AG04450 (cell line): ENCODE data around the gene CTBP1. TPM values are rescaled to one million over a fixed set of nuclear protein-coding genes. Genes with fewer than 3 reads are reported as not detected.

Experiments
- CTCF ChIA-PET: fragments of 300-600, 350-600 bp; formaldehyde crosslinking; extraction: SDS; loops from one replicate; lab custom pipeline; 2022; ENCODE audit warnings: antibody characterized with exemption, inconsistent platforms; lab: Charles Lee
- POLR2A ChIA-PET: fragments of 350-600 bp; formaldehyde crosslinking; extraction: SDS; loops from one replicate; lab custom pipeline; 2021; ENCODE audit warnings: antibody characterized with exemption, inconsistent platforms; lab: Yijun Ruan, JAX
- DNase-seq: peaks from one replicate; pipeline ENCODE4 v3.0.0-alpha.2; 2011; ENCODE audit warnings: low read depth, low spot score
- H3K27ac ChIP-seq: one replicate; pipeline ENCODE4 v1.5.1; 2012; ENCODE audit warnings: low read depth, low read length, control low read depth
- H3K27me3 ChIP-seq: one replicate; pipeline ENCODE4 v1.6.0; 2012; ENCODE audit warnings: low read length; ENCODE audit not compliant: control insufficient read depth, insufficient read depth
- H3K4me3 ChIP-seq: 2 replicates; pipeline ENCODE4 v1.5.1; 2011; ENCODE audit warnings: mild to moderate bottlenecking, low read depth, low read length, control low read depth
- H3K9me3 ChIP-seq: 2 replicates; pipeline ENCODE4 v1.5.1; 2012; ENCODE audit warnings: low read length; ENCODE audit not compliant: control insufficient read depth, insufficient read depth
- CTCF ChIP-seq: IDR thresholded peaks from 2 replicates; pipeline ENCODE4 v1.5.1; 2011; ENCODE audit warnings: low read depth, low read length, control low read depth, inconsistent platforms
- polyA plus RNA-seq: library from polyadenylated mRNA; depleted of rRNA; stranded (reverse); fragments of >200 nt; gene quantifications from 2 replicates; pipeline ENCODE4 v1.2.3, GENCODE V29; 2011

The CTBP1 gene
- polyA plus RNA-seq, 1 experiment = 72.6 TPM

- no peak for DNase-seq
- Histone ChIP-seq H3K9me3 (no peaks in the 10 kb centered on the region; the same call in 1 of the 2 replicates), H3K27me3 (no peaks in the 10 kb centered on the region), H3K27ac (no peak overlapping the region), H3K4me3 (no peak overlapping the region)
- no peak for TF ChIP-seq CTCF
- ChIA-PET CTCF (no interaction called here), POLR2A (no interaction called here)
These were observed 7.4 kb downstream of the CTBP1 start for GRCh38 chr4:1241466-1241935.

- no peak for DNase-seq
These were observed 8.0 kb downstream of the CTBP1 start for GRCh38 chr4:1240721-1241465.

GRCh38 chr4:1239950-1240307 lies 9.0 kb downstream of the CTBP1 start:
- POLR2A ChIA-PET = no interaction called here
- no peak overlapping the region for H3K4me3 ChIP-seq
- no peak for DNase-seq
- TF ChIP-seq CTCF = no peak
- H3K27ac ChIP-seq = no peak overlapping the region
- H3K27me3 ChIP-seq = no peaks in the 10 kb centered on the region
- H3K9me3 ChIP-seq = peaks cover 5% of the 10 kb centered on the region; the same call in 1 of the 2 replicates
- CTCF ChIA-PET = no interaction called here

More at GRCh38 chr4:1240721-1241465, 8.0 kb downstream of the CTBP1 start:
- Histone ChIP-seq H3K9me3 (peaks cover 4% of the 10 kb centered on the region; the same call in 1 of the 2 replicates), H3K4me3 (no peak overlapping the region), H3K27ac (no peak overlapping the region), H3K27me3 (no peaks in the 10 kb centered on the region)
- POLR2A ChIA-PET = no interaction called here
- CTCF ChIA-PET = no interaction called here
- no peak for TF ChIP-seq CTCF

- CTCF ChIA-PET = no interaction called here
- H3K27ac ChIP-seq = no peak overlapping the region
- DNase-seq = no peak
- POLR2A ChIA-PET = interaction anchor here (0.5 kb wide), 1 partner anchor 50 kb away, joined by 4 read pairs; no protein-coding TSS in a partner anchor
- no peaks in the 10 kb centered on the region for H3K27me3 ChIP-seq
- no peak for TF ChIP-seq CTCF
- H3K9me3 ChIP-seq = peaks cover 5% of the 10 kb centered on the region; the same call in 1 of the 2 replicates
- no peak overlapping the region for H3K4me3 ChIP-seq
These were observed 9.6 kb downstream of the CTBP1 start for GRCh38 chr4:1239141-1239949.

- Histone ChIP-seq H3K4me3 (no peak overlapping the region), H3K9me3 (peaks cover 5% of the 10 kb centered on the region; the same call in 1 of the 2 replicates), H3K27ac (no peak overlapping the region), H3K27me3 (no peaks in the 10 kb centered on the region)
- POLR2A ChIA-PET = no interaction called here
- DNase-seq = no peak
- no peak for TF ChIP-seq CTCF
- CTCF ChIA-PET = interaction anchor here (0.9 kb wide), 1 partner anchor 71 kb away, joined by 3 read pairs; no protein-coding TSS in a partner anchor
These were observed 10.3 kb downstream of the CTBP1 start for GRCh38 chr4:1238676-1239000.
